GM12891 (cell line): ENCODE measurements around the gene GMCL1.

Experiments used
- POLR2A ChIP-seq: IDR thresholded peaks from 2 replicates; pipeline ENCODE4 v1.6.1; 2011; ENCODE audit warnings: low read depth, low read length, control low read depth
- POLR2AphosphoS5 ChIP-seq: IDR thresholded peaks from 2 replicates; pipeline ENCODE4 v1.6.1; 2011; ENCODE audit warnings: low read depth, low read length, control low read depth

- TF ChIP-seq POLR2A (no peak), POLR2AphosphoS5 (no peak)
Measured at GRCh38 chr2:69847068-69847828, 17.8 kb downstream of the GMCL1 start.
